ENCODE data around the gene LURAP1L. TPM values are rescaled to one million over a fixed set of nuclear protein-coding genes. Genes with fewer than 3 reads are reported as not detected.

The LURAP1L gene
- total and polyA plus RNA-seq, 5 donors from 2014 or later: not detected

DNA sequence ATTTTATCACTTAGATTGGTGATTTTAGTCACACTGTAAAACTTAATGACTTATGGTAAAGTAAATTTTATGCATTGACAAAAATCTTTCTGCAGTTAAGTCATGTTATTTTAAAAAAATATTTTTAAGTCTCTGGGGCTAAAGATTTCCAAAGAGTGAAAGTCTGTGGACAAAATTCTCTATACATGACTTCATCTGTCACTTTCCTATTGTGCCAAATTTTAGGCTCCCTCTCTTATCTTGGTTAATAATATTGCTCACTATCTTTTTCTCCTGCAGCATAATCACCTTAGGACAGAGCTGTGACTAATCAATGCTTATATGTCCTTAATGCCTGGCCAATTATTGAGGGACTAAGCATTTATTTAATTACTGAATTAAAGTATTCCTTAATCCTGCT lies 15.2 kb downstream of the LURAP1L start:
- Mint-ChIP-seq H3K36me3 (no peaks in the 10 kb centered on the region), H3K4me1 (no peaks in the 10 kb centered on the region), H3K27ac (no peak overlapping the region), H3K27me3 (no peaks in the 10 kb centered on the region), H3K9me3 (peaks cover 3 to 13% (median 7%) of the 10 kb centered on the region in 7 donors), H3K4me3 (no peak overlapping the region)
- no peaks in the 10 kb centered on the region for H3K4me1 ChIP-seq (ENCODE audit: control insufficient read depth, insufficient read depth, low read length, poor library complexity, severe bottlenecking)
- peaks cover 0 to 5% of the 10 kb centered on the region in 2 experiments for H3K9me3 ChIP-seq (ENCODE audit: control insufficient read depth in 2 of 2, low read length in 2 of 2)
- ATAC-seq (ENCODE audit: low read depth in 2 of 2) (no peak), DNase-seq (no peak)
- no peaks in the 10 kb centered on the region for H3K36me3 ChIP-seq (ENCODE audit: control insufficient read depth, insufficient read depth, low read length)
- H3K27ac ChIP-seq (ENCODE audit: insufficient read depth, low read length, poor library complexity, severe bottlenecking): no peak overlapping the region
- no peaks in the 10 kb centered on the region for H3K27me3 ChIP-seq (ENCODE audit: control insufficient read depth, insufficient read depth, low read length)
- no peak overlapping the region for H3K4me3 ChIP-seq (ENCODE audit: low read depth, low read length)

DNA sequence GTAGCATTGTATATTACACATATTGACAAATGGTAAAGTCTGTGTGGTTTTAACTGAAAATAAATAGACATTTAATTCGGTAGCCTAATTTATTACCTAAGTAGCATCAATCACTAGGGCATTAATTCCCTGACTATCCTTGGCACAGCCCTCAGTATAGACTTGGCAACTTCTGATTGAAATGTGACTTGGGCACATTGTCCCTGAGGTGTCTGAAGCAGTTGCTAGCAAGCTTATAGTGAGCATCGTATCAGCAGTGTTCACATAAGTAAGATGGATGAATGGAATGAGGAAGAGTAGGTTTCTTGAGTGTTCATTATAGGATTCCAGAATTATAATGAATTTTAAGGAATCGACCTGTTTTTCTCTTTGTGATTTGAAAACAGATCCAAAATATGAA lies 16.1 kb downstream of the LURAP1L start:
- H3K4me3 Mint-ChIP-seq: no peak overlapping the region
- DNase-seq: no peak
- no peak overlapping the region for H3K4me3 ChIP-seq (ENCODE audit: low read depth, low read length)

DNA sequence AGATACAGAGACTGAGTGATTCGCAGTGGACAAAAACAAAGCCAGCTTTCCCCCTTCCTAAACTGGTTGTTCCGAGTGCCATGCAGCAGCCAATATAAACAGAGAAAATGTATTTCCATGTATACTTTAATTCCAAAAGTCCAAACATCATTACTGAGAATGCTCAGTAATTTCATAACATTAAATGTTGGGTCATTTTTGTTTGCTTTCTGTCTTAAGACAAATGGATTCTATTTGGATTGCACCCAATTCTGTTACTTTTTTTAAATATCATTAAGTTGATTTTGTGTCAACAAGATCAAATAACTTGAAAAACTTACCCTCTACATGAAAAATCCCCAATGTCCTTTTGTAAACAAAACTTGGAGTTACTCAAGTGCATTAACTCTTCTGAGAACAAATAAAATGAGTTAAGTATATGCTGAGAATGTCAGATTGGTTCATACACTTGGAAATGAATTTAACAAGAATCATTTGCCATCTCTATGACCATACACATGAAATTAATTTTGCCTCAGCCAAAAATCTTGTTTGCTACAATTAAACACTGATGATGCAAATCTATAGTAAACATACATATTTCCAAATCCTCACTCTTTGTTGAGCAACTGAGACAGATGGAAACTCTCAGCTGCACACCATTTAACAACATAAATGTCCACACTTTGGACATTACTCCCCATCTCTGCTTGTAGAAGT lies 19.4 kb downstream of the LURAP1L start:
- Mint-ChIP-seq H3K27ac (no peak overlapping the region), H3K27me3 (no peaks in the 10 kb centered on the region), H3K4me3 (no peak overlapping the region), H3K4me1 (no peaks in the 10 kb centered on the region), H3K36me3 (no peaks in the 10 kb centered on the region), H3K9me3 (peaks cover 0 to 8% (median 3%) of the 10 kb centered on the region in 7 donors)
- DNase-seq (no peak), ATAC-seq (ENCODE audit: low read depth in 2 of 2) (no peak)
- Histone ChIP-seq H3K4me3 (ENCODE audit: low read depth, low read length) (no peak overlapping the region), H3K27me3 (ENCODE audit: control insufficient read depth, insufficient read depth, low read length) (no peaks in the 10 kb centered on the region), H3K36me3 (ENCODE audit: control insufficient read depth, insufficient read depth, low read length) (no peaks in the 10 kb centered on the region), H3K27ac (ENCODE audit: insufficient read depth, low read length, poor library complexity, severe bottlenecking) (no peak overlapping the region), H3K9me3 (ENCODE audit: control insufficient read depth in 2 of 2, low read length in 2 of 2) (no peaks in the 10 kb centered on the region), H3K4me1 (ENCODE audit: control insufficient read depth, insufficient read depth, low read length, poor library complexity, severe bottlenecking) (no peaks in the 10 kb centered on the region)

More for the DNA sequence above, 16.1 kb downstream of the LURAP1L start:
- no peak overlapping the region for H3K27ac ChIP-seq (ENCODE audit: insufficient read depth, low read length, poor library complexity, severe bottlenecking)
- Mint-ChIP-seq H3K36me3 (no peaks in the 10 kb centered on the region), H3K27me3 (no peaks in the 10 kb centered on the region), H3K4me1 (no peaks in the 10 kb centered on the region), H3K27ac (no peak overlapping the region), H3K9me3 (peaks cover 2 to 14% (median 5%) of the 10 kb centered on the region in 7 donors)
- ATAC-seq (ENCODE audit: low read depth in 2 of 2): no peak
- no peaks in the 10 kb centered on the region for H3K4me1 ChIP-seq (ENCODE audit: control insufficient read depth, insufficient read depth, low read length, poor library complexity, severe bottlenecking)
- no peaks in the 10 kb centered on the region for H3K36me3 ChIP-seq (ENCODE audit: control insufficient read depth, insufficient read depth, low read length)
- no peaks in the 10 kb centered on the region for H3K9me3 ChIP-seq (ENCODE audit: control insufficient read depth in 2 of 2, low read length in 2 of 2)
- no peaks in the 10 kb centered on the region for H3K27me3 ChIP-seq (ENCODE audit: control insufficient read depth, insufficient read depth, low read length)

DNA sequence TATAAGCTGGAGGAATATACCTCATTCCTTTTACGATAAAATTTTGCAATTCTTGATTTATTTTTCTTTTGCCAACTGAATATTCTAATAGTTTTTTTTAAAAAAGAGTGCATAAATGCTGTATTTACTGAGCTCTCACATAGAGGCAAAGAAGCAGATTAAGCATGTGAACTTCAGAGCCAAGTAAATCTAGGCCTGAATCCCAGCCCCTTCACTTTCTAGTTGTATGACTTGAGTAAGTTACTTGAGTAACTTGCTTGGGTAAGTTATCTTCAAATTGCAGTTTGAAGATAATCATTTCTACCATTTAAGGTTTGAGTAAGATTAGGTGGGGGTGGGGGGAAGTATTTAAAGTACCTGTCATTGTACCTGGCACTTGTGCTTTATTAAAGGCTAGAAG lies 21.8 kb downstream of the LURAP1L start:
- Histone ChIP-seq H3K36me3 (ENCODE audit: control insufficient read depth, insufficient read depth, low read length) (no peaks in the 10 kb centered on the region), H3K4me3 (ENCODE audit: low read depth, low read length) (no peak overlapping the region), H3K4me1 (ENCODE audit: control insufficient read depth, insufficient read depth, low read length, poor library complexity, severe bottlenecking) (no peaks in the 10 kb centered on the region), H3K27ac (ENCODE audit: insufficient read depth, low read length, poor library complexity, severe bottlenecking) (no peak overlapping the region), H3K27me3 (ENCODE audit: control insufficient read depth, insufficient read depth, low read length) (no peaks in the 10 kb centered on the region), H3K9me3 (ENCODE audit: control insufficient read depth in 2 of 2, low read length in 2 of 2) (peaks cover 0 to 2% of the 10 kb centered on the region in 2 experiments)
- Mint-ChIP-seq H3K4me3 (no peak overlapping the region), H3K9me3 (peaks cover 0 to 4% (median 2%) of the 10 kb centered on the region in 7 donors), H3K4me1 (no peaks in the 10 kb centered on the region), H3K27ac (no peak overlapping the region), H3K27me3 (no peaks in the 10 kb centered on the region), H3K36me3 (no peaks in the 10 kb centered on the region)
- DNase-seq: no peak
- no peak for ATAC-seq (ENCODE audit: low read depth in 2 of 2)

DNA sequence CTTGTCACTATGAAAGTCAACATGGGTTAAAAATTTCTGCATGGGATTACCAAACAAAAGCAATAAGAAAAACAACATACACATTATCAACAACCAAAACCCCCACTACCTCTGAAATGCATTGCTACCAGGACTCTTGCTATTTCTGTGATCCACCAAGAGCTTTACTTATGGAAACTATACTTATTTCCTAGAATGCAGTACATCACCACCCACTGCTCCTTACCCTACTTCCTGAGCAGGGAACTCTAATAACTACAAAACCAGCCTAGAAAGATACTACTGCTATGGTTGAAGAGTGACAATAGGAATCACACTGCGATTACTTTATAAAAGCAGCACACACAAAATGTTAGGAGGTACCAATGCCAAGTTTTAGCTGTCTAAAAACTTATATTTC lies 22.2 kb downstream of the LURAP1L start:
- Histone ChIP-seq H3K27me3 (ENCODE audit: control insufficient read depth, insufficient read depth, low read length) (no peaks in the 10 kb centered on the region), H3K27ac (ENCODE audit: insufficient read depth, low read length, poor library complexity, severe bottlenecking) (no peak overlapping the region), H3K36me3 (ENCODE audit: control insufficient read depth, insufficient read depth, low read length) (no peaks in the 10 kb centered on the region), H3K4me1 (ENCODE audit: control insufficient read depth, insufficient read depth, low read length, poor library complexity, severe bottlenecking) (no peaks in the 10 kb centered on the region), H3K4me3 (ENCODE audit: low read depth, low read length) (no peak overlapping the region), H3K9me3 (ENCODE audit: control insufficient read depth in 2 of 2, low read length in 2 of 2) (peaks cover 0 to 2% of the 10 kb centered on the region in 2 experiments)
- no peak overlapping the region for H3K4me3 Mint-ChIP-seq
- H3K27me3 Mint-ChIP-seq: no peaks in the 10 kb centered on the region
- H3K9me3 Mint-ChIP-seq: peaks cover 0 to 4% (median 3%) of the 10 kb centered on the region in 7 donors
- DNase-seq: no peak
- H3K36me3 Mint-ChIP-seq: no peaks in the 10 kb centered on the region
- ATAC-seq (ENCODE audit: low read depth in 2 of 2): no peak
- H3K27ac Mint-ChIP-seq: no peak overlapping the region
- H3K4me1 Mint-ChIP-seq: no peaks in the 10 kb centered on the region

DNA sequence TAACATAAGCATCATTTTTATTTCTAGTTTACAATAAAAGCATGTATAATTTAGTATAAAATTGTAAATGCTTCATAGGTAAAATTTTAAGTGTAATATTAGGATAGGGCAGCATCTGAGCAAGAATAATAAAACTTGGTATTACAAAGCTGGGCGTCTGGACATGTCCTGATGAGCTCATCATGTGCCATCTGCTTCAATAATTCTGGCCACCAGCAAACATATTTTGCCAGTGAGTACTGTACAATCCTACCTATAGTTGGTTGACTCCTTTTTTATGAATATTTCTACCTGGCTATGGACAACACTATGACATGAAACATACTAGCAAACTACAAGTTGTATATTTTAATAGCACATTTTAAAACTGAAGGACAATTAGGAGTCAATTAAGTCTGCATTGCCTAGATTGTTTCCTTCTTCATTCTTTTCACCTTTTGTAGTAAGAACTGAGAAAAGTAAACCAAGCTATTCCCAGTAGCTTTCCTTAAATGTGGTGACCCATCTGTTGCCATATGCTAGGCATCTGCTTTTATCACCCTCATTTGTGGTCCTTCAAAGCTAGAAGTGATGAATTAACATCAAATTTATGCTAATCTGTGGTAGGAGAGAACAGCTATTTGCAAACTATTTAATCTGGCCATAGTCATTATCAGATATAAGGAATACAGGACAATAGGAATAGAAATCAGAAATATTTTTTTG lies 23.4 kb downstream of the LURAP1L start:
- no peaks in the 10 kb centered on the region for H3K27me3 Mint-ChIP-seq

DNA sequence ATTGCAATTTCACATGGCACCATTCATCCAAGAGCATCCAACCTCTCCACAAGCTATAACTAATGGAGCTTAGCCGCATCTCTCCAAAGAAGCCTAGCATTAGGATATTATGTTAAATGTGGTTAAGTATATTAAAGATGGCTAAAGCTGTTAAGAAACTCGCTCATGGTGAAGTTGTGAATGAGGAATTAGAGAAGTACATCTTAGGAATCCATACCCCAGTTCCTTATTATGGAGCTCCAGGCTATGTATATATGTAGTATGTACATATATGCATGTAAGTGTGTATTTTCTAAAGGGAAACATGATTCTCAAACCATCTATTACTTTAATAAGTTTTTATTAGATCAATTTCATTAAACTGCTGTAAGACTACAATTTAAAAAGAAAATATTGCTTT lies 26.4 kb downstream of the LURAP1L start:
- H3K4me1 ChIP-seq (ENCODE audit: control insufficient read depth, insufficient read depth, low read length, poor library complexity, severe bottlenecking): no peaks in the 10 kb centered on the region
- peaks cover 0 to 19% (median 6%) of the 10 kb centered on the region in 7 donors for H3K9me3 Mint-ChIP-seq
- H3K4me3 ChIP-seq (ENCODE audit: low read depth, low read length): no peak overlapping the region
- H3K27me3 Mint-ChIP-seq: no peaks in the 10 kb centered on the region
- H3K27ac ChIP-seq (ENCODE audit: insufficient read depth, low read length, poor library complexity, severe bottlenecking): no peak overlapping the region
- peaks cover 0 to 2% of the 10 kb centered on the region in 2 experiments for H3K9me3 ChIP-seq (ENCODE audit: control insufficient read depth in 2 of 2, low read length in 2 of 2)
- no peak overlapping the region for H3K4me3 Mint-ChIP-seq
- DNase-seq: no peak
- no peaks in the 10 kb centered on the region for H3K36me3 ChIP-seq (ENCODE audit: control insufficient read depth, insufficient read depth, low read length)
- H3K36me3 Mint-ChIP-seq: no peaks in the 10 kb centered on the region
- H3K4me1 Mint-ChIP-seq: no peaks in the 10 kb centered on the region
- no peak overlapping the region for H3K27ac Mint-ChIP-seq
- no peaks in the 10 kb centered on the region for H3K27me3 ChIP-seq (ENCODE audit: control insufficient read depth, insufficient read depth, low read length)
- no peak for ATAC-seq (ENCODE audit: low read depth in 2 of 2)

More for the DNA sequence above, 23.4 kb downstream of the LURAP1L start:
- Histone ChIP-seq H3K4me3 (ENCODE audit: low read depth, low read length) (no peak overlapping the region), H3K27ac (ENCODE audit: insufficient read depth, low read length, poor library complexity, severe bottlenecking) (no peak overlapping the region), H3K27me3 (ENCODE audit: control insufficient read depth, insufficient read depth, low read length) (no peaks in the 10 kb centered on the region), H3K4me1 (ENCODE audit: control insufficient read depth, insufficient read depth, low read length, poor library complexity, severe bottlenecking) (no peaks in the 10 kb centered on the region), H3K36me3 (ENCODE audit: control insufficient read depth, insufficient read depth, low read length) (no peaks in the 10 kb centered on the region), H3K9me3 (ENCODE audit: control insufficient read depth in 2 of 2, low read length in 2 of 2) (peaks cover 0 to 2% of the 10 kb centered on the region in 2 experiments)
- Mint-ChIP-seq H3K9me3 (peaks cover 4 to 14% (median 5%) of the 10 kb centered on the region in 7 donors), H3K36me3 (no peaks in the 10 kb centered on the region), H3K4me3 (no peak overlapping the region), H3K27ac (no peak overlapping the region), H3K4me1 (no peaks in the 10 kb centered on the region)
- no peak for DNase-seq
- no peak for ATAC-seq (ENCODE audit: low read depth in 2 of 2)

Measured in CD4-positive, CD25-positive, alpha-beta regulatory T cell (primary cell).